ENCODE results near the gene HIPK3. TPM values are rescaled to one million over a fixed set of nuclear protein-coding genes. Genes with fewer than 3 reads are reported as not detected.

The HIPK3 gene
- total RNA-seq, 4 donors from 2014 or later: 89.1 to 118 (median 107) TPM

DNA sequence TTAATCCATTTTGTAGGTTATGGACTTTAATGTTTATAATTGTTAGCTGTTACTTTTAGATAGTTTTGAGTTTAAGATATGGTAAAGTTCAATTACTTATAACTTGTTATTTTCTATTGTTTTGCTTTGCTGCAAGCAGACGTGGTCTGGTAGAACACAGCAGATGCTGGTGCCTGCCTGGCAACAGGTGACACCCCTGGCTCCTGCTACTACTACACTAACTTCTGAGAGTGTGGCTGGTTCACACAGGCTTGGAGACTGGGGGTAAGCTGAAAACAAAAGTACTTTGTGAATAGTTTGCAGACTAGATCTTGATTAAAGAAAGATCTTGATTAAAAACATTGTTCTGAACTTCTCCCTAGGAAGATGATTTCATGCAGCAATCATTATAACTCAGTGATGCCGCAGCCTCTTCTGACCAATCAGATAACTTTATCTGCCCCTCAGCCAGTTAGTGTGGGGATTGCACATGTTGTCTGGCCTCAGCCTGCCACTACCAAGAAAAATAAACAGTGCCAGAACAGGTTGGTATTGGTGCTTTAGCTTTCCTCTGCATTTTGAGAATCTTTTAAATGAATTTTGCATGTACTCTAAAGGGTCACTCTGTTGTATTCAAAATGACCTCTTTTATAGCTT lies 90.4 kb downstream of the HIPK3 start:
- 69 to 82% methylated on average over 2 of the region's 2 CpGs for WGBS, 2 donors
- intact Hi-C loops (cut with DNase I; ENCODE audit: low total_unique reads): no loop called here
- no peak overlapping the region for H3K4me3 ChIP-seq (ENCODE audit: low read depth, poor library complexity, severe bottlenecking)
- DNase-seq (ENCODE audit: low spot score in 2 of 2): no peak
- no peak for TF ChIP-seq POLR2A (IDR thresholded peaks at IDR 0.05)
- TF ChIP-seq, protein P1, sequence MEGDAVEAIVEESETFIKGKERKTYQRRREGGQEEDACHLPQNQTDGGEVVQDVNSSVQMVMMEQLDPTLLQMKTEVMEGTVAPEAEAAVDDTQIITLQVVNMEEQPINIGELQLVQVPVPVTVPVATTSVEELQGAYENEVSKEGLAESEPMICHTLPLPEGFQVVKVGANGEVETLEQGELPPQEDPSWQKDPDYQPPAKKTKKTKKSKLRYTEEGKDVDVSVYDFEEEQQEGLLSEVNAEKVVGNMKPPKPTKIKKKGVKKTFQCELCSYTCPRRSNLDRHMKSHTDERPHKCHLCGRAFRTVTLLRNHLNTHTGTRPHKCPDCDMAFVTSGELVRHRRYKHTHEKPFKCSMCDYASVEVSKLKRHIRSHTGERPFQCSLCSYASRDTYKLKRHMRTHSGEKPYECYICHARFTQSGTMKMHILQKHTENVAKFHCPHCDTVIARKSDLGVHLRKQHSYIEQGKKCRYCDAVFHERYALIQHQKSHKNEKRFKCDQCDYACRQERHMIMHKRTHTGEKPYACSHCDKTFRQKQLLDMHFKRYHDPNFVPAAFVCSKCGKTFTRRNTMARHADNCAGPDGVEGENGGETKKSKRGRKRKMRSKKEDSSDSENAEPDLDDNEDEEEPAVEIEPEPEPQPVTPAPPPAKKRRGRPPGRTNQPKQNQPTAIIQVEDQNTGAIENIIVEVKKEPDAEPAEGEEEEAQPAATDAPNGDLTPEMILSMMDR (IDR thresholded peaks at IDR 0.05): no peak

DNA sequence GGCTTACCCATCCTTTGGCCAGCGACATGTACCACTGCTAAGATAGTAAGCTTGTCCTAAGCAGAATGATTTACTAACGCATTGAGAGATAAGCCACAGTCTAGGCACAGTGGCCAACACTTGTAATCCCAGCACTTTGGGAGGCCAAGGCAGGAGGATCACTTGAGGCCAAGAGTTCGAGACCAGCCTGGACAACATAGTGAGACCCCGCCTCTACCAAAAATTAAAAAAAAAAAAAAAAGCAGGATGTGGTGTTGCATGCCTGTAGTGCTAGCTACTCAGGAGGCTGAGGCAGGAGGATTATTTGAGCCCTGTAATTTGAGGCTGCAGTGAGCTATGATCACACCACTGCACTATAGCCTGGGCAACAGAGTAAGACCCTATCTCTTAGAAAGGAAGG lies 93.1 kb downstream of the HIPK3 start:
- intact Hi-C loops (cut with DNase I; ENCODE audit: low total_unique reads): no loop called here
- WGBS, 2 donors: 93 to 98% methylated on average over 4 of the region's 4 CpGs
- no peak for TF ChIP-seq POLR2A (IDR thresholded peaks at IDR 0.05)
- TF ChIP-seq, protein P1 (IDR thresholded peaks at IDR 0.05): no peak
- DNase-seq (ENCODE audit: low spot score in 2 of 2): no peak
- H3K4me3 ChIP-seq (ENCODE audit: low read depth, poor library complexity, severe bottlenecking): no peak overlapping the region

DNA sequence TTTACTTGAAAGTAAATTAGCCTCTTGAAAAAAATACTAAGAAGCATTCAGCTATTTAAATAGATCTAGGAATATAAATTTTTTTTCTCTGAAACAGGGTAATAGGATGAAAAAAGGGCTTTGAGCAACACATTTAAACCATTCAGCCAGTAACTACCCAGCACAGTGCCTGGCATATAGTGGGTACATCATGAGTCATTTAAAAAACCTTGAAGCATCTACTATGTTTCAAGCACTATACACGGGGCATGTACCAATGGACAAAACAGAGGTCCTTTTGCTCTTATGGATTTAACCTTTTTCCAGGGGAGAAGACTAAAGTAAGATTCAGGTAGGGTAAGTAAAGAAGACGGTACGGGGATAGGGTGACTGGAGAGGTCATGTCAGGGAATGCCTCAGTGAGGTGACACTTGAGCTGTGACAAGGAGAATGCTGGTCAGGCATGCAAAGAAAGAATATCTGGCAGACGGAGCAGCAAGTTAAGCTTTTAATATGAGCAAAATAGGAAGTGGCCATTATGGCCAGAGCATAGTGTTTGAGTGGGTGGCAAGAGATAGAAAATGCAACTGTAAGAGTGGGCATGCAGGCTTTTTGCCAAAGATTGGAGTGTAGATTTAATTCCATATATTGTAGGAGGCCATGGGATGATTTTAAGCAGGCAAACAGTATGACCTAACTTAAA lies 101.1 kb downstream of the HIPK3 start:
- WGBS, 2 donors: 74 to 76% methylated on average over 4 of the region's 4 CpGs
- H3K4me3 ChIP-seq (ENCODE audit: low read depth, poor library complexity, severe bottlenecking): no peak overlapping the region
- TF ChIP-seq, protein P1 (IDR thresholded peaks at IDR 0.05): no peak
- TF ChIP-seq POLR2A (IDR thresholded peaks at IDR 0.05): no peak
- intact Hi-C loops (cut with DNase I; ENCODE audit: low total_unique reads): no loop called here
- DNase-seq (ENCODE audit: low spot score in 2 of 2): no peak

DNA sequence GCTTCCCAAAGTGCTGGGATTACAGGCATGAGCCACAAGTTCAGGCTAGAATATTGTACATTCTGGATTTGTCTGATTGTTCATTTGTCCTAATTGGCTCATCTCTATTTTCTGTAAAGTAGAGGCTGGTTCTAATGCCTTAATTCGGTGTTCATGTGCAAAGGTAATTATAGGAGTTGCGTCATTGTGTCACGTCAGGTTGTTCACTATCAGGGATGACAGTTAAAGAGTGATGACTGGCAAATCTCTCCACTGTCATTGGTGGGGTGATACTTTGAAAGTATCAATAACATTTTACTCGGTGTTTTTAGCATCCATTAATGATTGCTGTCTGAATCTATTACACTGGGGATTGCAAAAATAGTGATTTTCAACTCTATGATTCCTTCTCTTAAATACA lies 103.5 kb downstream of the HIPK3 start:
- 59 to 61% methylated on average over 4 of the region's 4 CpGs for WGBS, 2 donors
- DNase-seq (ENCODE audit: low spot score in 2 of 2): no peak
- intact Hi-C loops (cut with DNase I; ENCODE audit: low total_unique reads): loop anchor here (10.0 kb wide), 1 partner anchor 384 kb away; no protein-coding TSS in a partner anchor
- TF ChIP-seq, protein P1 (IDR thresholded peaks at IDR 0.05): no peak
- TF ChIP-seq POLR2A (IDR thresholded peaks at IDR 0.05): no peak
- no peak overlapping the region for H3K4me3 ChIP-seq (ENCODE audit: low read depth, poor library complexity, severe bottlenecking)

DNA sequence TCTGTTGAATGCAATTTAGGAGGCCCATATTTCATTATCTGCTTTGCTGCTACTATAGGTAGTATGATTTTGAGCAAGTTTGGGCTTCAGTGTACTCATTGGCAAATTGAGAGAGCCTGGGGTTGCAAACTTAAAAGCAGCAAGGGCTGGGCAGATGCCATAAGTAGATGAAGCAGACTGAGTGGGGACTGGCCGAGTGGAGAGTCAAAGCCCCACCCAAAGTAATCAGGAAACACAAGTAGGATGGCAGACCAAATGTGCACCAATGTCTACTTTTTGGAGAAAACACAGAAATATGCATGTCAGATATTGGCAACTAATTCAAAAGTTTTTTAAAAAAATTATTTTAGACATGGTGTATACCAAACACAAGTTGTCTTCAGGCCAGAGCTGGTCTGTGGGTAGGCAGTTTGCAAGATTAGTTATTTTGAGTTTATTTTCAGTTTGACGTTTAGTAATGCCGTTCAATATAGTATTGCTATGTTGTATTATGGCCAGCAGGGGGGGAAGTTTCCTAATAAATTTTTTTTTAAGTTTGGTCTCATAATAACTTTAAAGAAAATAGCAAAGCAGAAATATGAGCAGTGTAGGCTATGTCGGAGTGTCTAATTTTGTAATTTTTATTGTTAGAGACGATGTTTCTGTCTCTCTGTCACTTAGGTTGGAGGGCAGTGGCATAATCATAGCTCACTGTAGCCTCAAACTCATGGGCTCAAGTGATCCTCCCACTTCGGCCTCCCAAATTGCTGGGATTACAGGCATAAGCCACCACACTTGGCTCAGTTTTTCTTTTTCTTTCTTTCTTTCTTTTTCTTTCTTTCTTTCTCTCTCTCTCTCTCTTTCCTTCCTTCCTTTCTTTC lies 105.1 kb downstream of the HIPK3 start:
- intact Hi-C loops (cut with DNase I; ENCODE audit: low total_unique reads): loop anchor here (10.0 kb wide), 1 partner anchor 383 kb away; no protein-coding TSS in a partner anchor
- TF ChIP-seq, protein P1 (IDR thresholded peaks at IDR 0.05): no peak
- no peak for TF ChIP-seq POLR2A (IDR thresholded peaks at IDR 0.05)
- no peak for DNase-seq (ENCODE audit: low spot score in 2 of 2)
- WGBS, 2 donors: 19 to 21% methylated on average over 6 of the region's 6 CpGs
- H3K4me3 ChIP-seq (ENCODE audit: low read depth, poor library complexity, severe bottlenecking): no peak overlapping the region
